K562 (cell line): ENCODE results near the gene CDC45. TPM values are rescaled to one million over a fixed set of nuclear protein-coding genes. Genes with fewer than 3 reads are reported as not detected.

Source experiments
- HDAC6 ChIP-seq: IDR thresholded peaks from 2 replicates; pipeline ENCODE4 v1.6.1; 2012; ENCODE audit warnings: low read depth, mild to moderate bottlenecking, control low read depth, inconsistent platforms, low read length, moderate library complexity
- MXI1 ChIP-seq: IDR thresholded peaks from 2 replicates; pipeline ENCODE4 v1.6.1; 2011; ENCODE audit warnings: low read depth, mild to moderate bottlenecking, improper control_type of control experiment, low read length
- NEUROD1 ChIP-seq: fragments of 150-350 bp; IDR thresholded peaks from 2 replicates; pipeline ENCODE4 v1.6.1; 2014; ENCODE audit warnings: borderline replicate concordance, low read length, low read depth; ENCODE audit not compliant: partially characterized antibody
- NFE2L1 ChIP-seq: fragments of 450-650 bp; IDR thresholded peaks from 2 replicates; pipeline ENCODE4 v1.6.1; 2016; ENCODE audit warnings: missing genetic modification characterization, low read depth, mild to moderate bottlenecking, missing compliant biosample characterization, moderate library complexity, borderline replicate concordance
- NR2C1 ChIP-seq, 2 experiments: fragments of 450-650 bp; IDR thresholded peaks; 2 replicates each; pipeline ENCODE4 v1.6.1; 2017; ENCODE audit warnings: mild to moderate bottlenecking in 2 of 2, antibody characterized with exemption in 1 of 2, inconsistent platforms in 1 of 2, missing compliant biosample characterization in 1 of 2, missing genetic modification characterization in 1 of 2
- POLR2G ChIP-seq: fragments of 200-400 bp; formaldehyde crosslinking; IDR thresholded peaks from 2 replicates; pipeline ENCODE4 v1.6.1; 2017; ENCODE audit warnings: low read depth, mild to moderate bottlenecking, antibody characterized with exemption, low read length, moderate library complexity
- ZBTB26 ChIP-seq: fragments of 450-650 bp; formaldehyde crosslinking; IDR thresholded peaks from 2 replicates; pipeline ENCODE4 v1.4.0; 2022; ENCODE audit warnings: missing genetic modification characterization
- ZNF318 ChIP-seq, 2 experiments: fragments of 450-650 bp; IDR thresholded peaks; 2 replicates each; pipeline ENCODE4 v1.6.1; 2016; ENCODE audit warnings: mild to moderate bottlenecking in 2 of 2, borderline replicate concordance in 1 of 2, low read depth in 1 of 2, moderate library complexity in 1 of 2
- ZNF444 ChIP-seq: fragments of 250-450 bp; sonication (Bioruptor Pico); IDR thresholded peaks from 2 replicates; pipeline ENCODE4 v1.4.0; 2020; ENCODE audit warnings: mild to moderate bottlenecking, moderate library complexity
- ZNF644 ChIP-seq: fragments of 200-800 bp; sonication (Bioruptor generic); IDR thresholded peaks from 2 replicates; pipeline ENCODE4 v1.6.1; 2016; ENCODE audit warnings: low read depth, missing genetic modification characterization, missing compliant biosample characterization
- polyA plus RNA-seq, 8 experiments: library from polyadenylated mRNA; depleted of rRNA in 4 of 8; stranded (reverse) in 5 of 8; unstranded in 3 of 8; fragments of >200 nt; fragmentation: Nextera tagmentation in 2 of 8; fragmentation: Illumina TruSeq in 1 of 8; extraction: Ambion mirVana in 2 of 8; extraction: Trizol in 1 of 8; gene quantifications; 2 replicates each; pipeline versions ENCODE4 v1.2.1 to v1.2.3, GENCODE V29; 2011 to 2014; ENCODE audit warnings: inconsistent platforms in 1 of 8, missing spikeins in 1 of 8
- total RNA-seq, 7 experiments: library from RNA; depleted of rRNA in 6 of 7; stranded (reverse); fragments of >200 nt in 6 of 7; fragmentation: Illumina TruSeq in 2 of 7; extraction: Trizol in 2 of 7; gene quantifications; 2 replicates each; pipeline versions ENCODE4 v1.2.1 to v1.2.3, GENCODE V29; 2011 to 2021; ENCODE audit warnings: low replicate concordance in 1 of 7

The CDC45 gene
- total and polyA plus RNA-seq, 9 of the 15 experiments (the other 6 are each of a cell fraction or from before 2014, with no cell fraction given), result 251 to 580 (median 410) TPM

GRCh38 chr22:19506212-19506611, 26.5 kb downstream of the CDC45 start (continued):
- no peak for TF ChIP-seq ZNF318 (IDR thresholded peaks at IDR 0.05; ENCODE audit: borderline replicate concordance in 1 of 2, low read depth in 1 of 2)
- TF ChIP-seq NEUROD1, result no peak
- peak; percentile 6; the same call in 1 of the 2 replicates for TF ChIP-seq ZBTB26
- TF ChIP-seq NFE2L1 (tag), result no peak
- 0 out of 2 replicates have a peak, but pooled peaks have one; percentile 70 for TF ChIP-seq HDAC6
- TF ChIP-seq ZNF644, result no peak
- TF ChIP-seq ZNF444, result no peak
- peak; percentile 65 for TF ChIP-seq POLR2G
- TF ChIP-seq NR2C1 (IDR thresholded peaks at IDR 0.05), result no peak
- TF ChIP-seq NR2C1 (tag; IDR thresholded peaks at IDR 0.05), result no peak
- no peak for TF ChIP-seq MXI1
